Measurements from ENCODE around the gene LRRC8D.

LRRC8D gene

DNA sequence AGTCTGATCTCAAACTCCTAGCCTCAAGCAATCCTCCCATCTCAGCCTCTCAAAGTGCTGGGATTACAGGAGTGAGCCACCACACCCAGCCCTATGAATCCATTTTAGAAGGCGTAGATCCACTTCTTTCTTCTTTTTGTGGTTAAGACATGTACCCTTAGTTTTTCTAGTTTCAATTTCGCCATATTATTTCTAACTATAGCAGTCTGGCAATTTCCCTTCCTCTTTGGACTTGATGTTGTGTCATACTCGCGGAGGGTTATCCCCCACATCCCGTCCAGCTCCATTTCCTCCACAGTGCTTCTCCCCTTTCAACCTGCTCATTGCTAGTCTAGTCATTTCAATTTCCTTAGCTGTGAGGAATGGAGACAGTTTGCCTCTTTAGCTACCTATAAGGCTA, 5.2 kb upstream of the LRRC8D start:
- H4K91ac ChIP-seq (ENCODE audit: low read length) = no peak overlapping the region
- H3K4ac ChIP-seq (ENCODE audit: low read depth in 1 of 2, low read length in 2 of 2) = no peak overlapping the region
- no peak overlapping the region for H3K23ac ChIP-seq (ENCODE audit: low read length in 2 of 2)
- H3K4me1 ChIP-seq (ENCODE audit: control insufficient read depth, insufficient read depth, low read depth, low read length) = peaks cover 2% of the 10 kb centered on the region
- H2BK5ac ChIP-seq (ENCODE audit: low read depth, low read length, poor library complexity, severe bottlenecking) = no peak overlapping the region
- no peak overlapping the region for H3K18ac ChIP-seq (ENCODE audit: low read depth in 1 of 2, low read length in 2 of 2)
- H3K27ac ChIP-seq (ENCODE audit: low read length, poor library complexity, severe bottlenecking) = no peak overlapping the region
- H2BK12ac ChIP-seq (ENCODE audit: low read length in 2 of 2) = no peak overlapping the region
- 96% methylated on average over 4 of the region's 5 CpGs for WGBS
- H4K8ac ChIP-seq (ENCODE audit: low read length) = no peak overlapping the region
- H3K27me3 ChIP-seq (ENCODE audit: control insufficient read depth in 1 of 2, insufficient read depth in 1 of 2, low read length in 2 of 2) = peaks cover 0 to 22% of the 10 kb centered on the region in 2 experiments
- no peak overlapping the region for H2AK5ac ChIP-seq (ENCODE audit: low read length, severe bottlenecking)
- no peaks in the 10 kb centered on the region for H3K9me3 ChIP-seq (ENCODE audit: control insufficient read depth, low read length)
- no peak overlapping the region for H2AFZ ChIP-seq (ENCODE audit: low read depth, low read length)
- H3K4me2 ChIP-seq (ENCODE audit: low read length, poor library complexity, severe bottlenecking) = no peak overlapping the region
- H3K14ac ChIP-seq (ENCODE audit: low read length in 2 of 2) = no peak overlapping the region
- peaks cover 2% of the 10 kb centered on the region for H3K79me1 ChIP-seq (replicated peaks; ENCODE audit: low read length, poor library complexity, severe bottlenecking)
- no peak overlapping the region for H2BK15ac ChIP-seq (ENCODE audit: low read depth, poor library complexity, severe bottlenecking)
- no peaks in the 10 kb centered on the region for H3K36me3 ChIP-seq (ENCODE audit: control insufficient read depth in 1 of 2, insufficient read depth in 2 of 2, low read depth in 1 of 2, low read length in 2 of 2)
- no peak overlapping the region for H3K9ac ChIP-seq (ENCODE audit: low read length)
- DNase-seq = no peak
- no peak overlapping the region for H3K4me3 ChIP-seq (ENCODE audit: insufficient read depth in 1 of 2, low read depth in 1 of 2, low read length in 2 of 2)
- no peak overlapping the region for H2BK120ac ChIP-seq (ENCODE audit: low read depth, low read length)

DNA sequence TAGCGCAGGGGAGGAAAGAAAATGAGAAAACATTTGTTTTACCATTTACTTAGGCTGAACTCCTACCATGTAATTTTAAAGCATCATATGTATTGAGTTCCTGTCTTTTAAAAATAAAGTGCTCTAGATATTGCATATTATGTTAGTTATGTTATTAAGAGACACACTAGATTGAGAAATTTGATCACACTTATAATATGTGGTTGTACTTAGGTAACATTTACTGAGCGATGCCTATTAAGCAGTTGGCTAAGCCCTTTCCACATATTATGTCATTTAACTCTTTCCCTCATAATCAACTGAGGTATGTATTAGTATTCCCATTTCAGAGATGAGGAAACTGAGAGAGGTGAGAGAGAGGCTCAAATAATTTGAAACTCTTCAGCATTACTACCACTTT, 4.5 kb upstream of the LRRC8D start:
- Histone ChIP-seq H2BK12ac (ENCODE audit: low read length in 2 of 2) (no peak overlapping the region), H2AK5ac (ENCODE audit: low read length, severe bottlenecking) (no peak overlapping the region), H3K4me1 (ENCODE audit: control insufficient read depth, insufficient read depth, low read depth, low read length) (peaks cover 2% of the 10 kb centered on the region), H4K91ac (ENCODE audit: low read length) (no peak overlapping the region), H3K9ac (ENCODE audit: low read length) (no peak overlapping the region), H3K79me1 (replicated peaks; ENCODE audit: low read length, poor library complexity, severe bottlenecking) (peaks cover 2% of the 10 kb centered on the region), H3K14ac (ENCODE audit: low read length in 2 of 2) (no peak overlapping the region), H3K27me3 (ENCODE audit: control insufficient read depth in 1 of 2, insufficient read depth in 1 of 2, low read length in 2 of 2) (peaks cover 0 to 23% of the 10 kb centered on the region in 2 experiments), H3K4me3 (ENCODE audit: insufficient read depth in 1 of 2, low read depth in 1 of 2, low read length in 2 of 2) (no peak overlapping the region), H2BK120ac (ENCODE audit: low read depth, low read length) (no peak overlapping the region), H3K4me2 (ENCODE audit: low read length, poor library complexity, severe bottlenecking) (no peak overlapping the region), H3K9me3 (ENCODE audit: control insufficient read depth, low read length) (no peaks in the 10 kb centered on the region), H3K23ac (ENCODE audit: low read length in 2 of 2) (no peak overlapping the region), H2BK15ac (ENCODE audit: low read depth, poor library complexity, severe bottlenecking) (no peak overlapping the region), H2BK5ac (ENCODE audit: low read depth, low read length, poor library complexity, severe bottlenecking) (no peak overlapping the region), H3K4ac (ENCODE audit: low read depth in 1 of 2, low read length in 2 of 2) (no peak overlapping the region), H4K8ac (ENCODE audit: low read length) (no peak overlapping the region), H3K18ac (ENCODE audit: low read depth in 1 of 2, low read length in 2 of 2) (no peak overlapping the region), H3K36me3 (ENCODE audit: control insufficient read depth in 1 of 2, insufficient read depth in 2 of 2, low read depth in 1 of 2, low read length in 2 of 2) (no peaks in the 10 kb centered on the region), H2AFZ (ENCODE audit: low read depth, low read length) (no peak overlapping the region), H3K27ac (ENCODE audit: low read length, poor library complexity, severe bottlenecking) (no peak overlapping the region)
- no CpG with 5 or more reads among the region's 2 CpGs for WGBS
- no peak for DNase-seq

DNA sequence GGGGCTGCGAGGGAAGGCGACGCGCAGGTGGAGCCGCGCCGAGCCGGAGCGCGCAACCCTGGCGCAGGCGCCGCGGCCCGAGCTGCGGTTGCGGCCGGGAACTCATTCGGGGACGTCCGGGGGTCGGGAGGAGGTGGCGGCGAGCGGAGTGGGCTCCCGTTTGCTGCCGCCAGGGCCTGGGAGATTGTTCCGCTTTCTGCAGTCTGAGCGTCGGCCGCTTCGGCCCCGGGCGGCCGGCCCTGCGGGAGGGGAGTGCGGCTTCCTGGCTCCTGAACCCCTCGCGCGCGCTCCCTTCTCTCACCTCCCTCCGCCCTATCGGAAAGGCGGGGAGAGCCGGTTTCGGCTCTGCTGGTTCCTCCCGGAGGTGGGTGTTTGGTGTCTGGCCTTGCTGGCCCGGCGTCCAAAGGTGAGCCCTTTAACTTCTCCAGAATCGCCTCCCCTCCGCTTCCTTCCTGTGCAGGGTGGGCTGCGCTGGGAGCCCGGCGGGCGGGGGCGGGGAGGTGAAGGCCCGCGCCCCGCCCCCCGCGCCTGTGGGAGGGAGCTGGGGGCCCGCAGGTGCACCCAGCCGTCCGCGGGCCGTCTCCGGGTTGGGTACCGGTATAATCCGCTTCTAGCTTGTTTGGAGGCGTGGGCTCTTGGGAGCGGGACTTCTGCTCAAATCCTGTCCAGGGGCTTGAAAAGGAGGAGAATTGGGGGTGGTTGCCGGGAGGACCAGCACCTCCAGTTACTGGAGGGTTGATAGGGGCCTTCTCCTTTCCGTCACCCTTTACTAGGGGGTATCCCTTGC, 683 bp downstream of the LRRC8D start:
- no peak overlapping the region for H2BK120ac ChIP-seq (ENCODE audit: low read depth, low read length)
- peak overlapping the region; percentile 58 to 78 for H3K18ac ChIP-seq (ENCODE audit: low read depth in 1 of 2, low read length in 2 of 2)
- peaks cover 0 to 24% of the 10 kb centered on the region in 2 experiments for H3K27me3 ChIP-seq (ENCODE audit: control insufficient read depth in 1 of 2, insufficient read depth in 1 of 2, low read length in 2 of 2)
- no peaks in the 10 kb centered on the region for H3K9me3 ChIP-seq (ENCODE audit: control insufficient read depth, low read length)
- 2% methylated on average over 51 of the region's 73 CpGs for WGBS
- H4K91ac ChIP-seq (ENCODE audit: low read length) = peak overlapping the region; percentile 72
- H3K9ac ChIP-seq (ENCODE audit: low read length) = peak overlapping the region; percentile 68
- H2BK15ac ChIP-seq (ENCODE audit: low read depth, poor library complexity, severe bottlenecking) = peak overlapping the region; percentile 26
- H3K23ac ChIP-seq (ENCODE audit: low read length in 2 of 2) = no peak overlapping the region
- no peak overlapping the region for H3K27ac ChIP-seq (ENCODE audit: low read length, poor library complexity, severe bottlenecking)
- H2AFZ ChIP-seq (ENCODE audit: low read depth, low read length) = peak overlapping the region; percentile 95
- peak; percentile 59 for DNase-seq
- H4K8ac ChIP-seq (ENCODE audit: low read length) = peak overlapping the region; percentile 70
- peak overlapping the region; percentile 83 to 96 for H3K4me3 ChIP-seq (ENCODE audit: insufficient read depth in 1 of 2, low read depth in 1 of 2, low read length in 2 of 2)
- peak overlapping the region; percentile 60 for H3K4me2 ChIP-seq (ENCODE audit: low read length, poor library complexity, severe bottlenecking)
- H3K14ac ChIP-seq (ENCODE audit: low read length in 2 of 2) = peak overlapping the region in 1 of 2 experiments; percentile 87
- H2BK5ac ChIP-seq (ENCODE audit: low read depth, low read length, poor library complexity, severe bottlenecking) = no peak overlapping the region
- peak overlapping the region in 1 of 2 experiments; percentile 25 for H2BK12ac ChIP-seq (ENCODE audit: low read length in 2 of 2)
- no peak overlapping the region for H2AK5ac ChIP-seq (ENCODE audit: low read length, severe bottlenecking)
- H3K4me1 ChIP-seq (ENCODE audit: control insufficient read depth, insufficient read depth, low read depth, low read length) = peaks cover 11% of the 10 kb centered on the region
- no peaks in the 10 kb centered on the region for H3K36me3 ChIP-seq (ENCODE audit: control insufficient read depth in 1 of 2, insufficient read depth in 2 of 2, low read depth in 1 of 2, low read length in 2 of 2)
- peak overlapping the region; percentile 51 to 60 for H3K4ac ChIP-seq (ENCODE audit: low read depth in 1 of 2, low read length in 2 of 2)
- H3K79me1 ChIP-seq (replicated peaks; ENCODE audit: low read length, poor library complexity, severe bottlenecking) = peaks cover 8% of the 10 kb centered on the region

DNA sequence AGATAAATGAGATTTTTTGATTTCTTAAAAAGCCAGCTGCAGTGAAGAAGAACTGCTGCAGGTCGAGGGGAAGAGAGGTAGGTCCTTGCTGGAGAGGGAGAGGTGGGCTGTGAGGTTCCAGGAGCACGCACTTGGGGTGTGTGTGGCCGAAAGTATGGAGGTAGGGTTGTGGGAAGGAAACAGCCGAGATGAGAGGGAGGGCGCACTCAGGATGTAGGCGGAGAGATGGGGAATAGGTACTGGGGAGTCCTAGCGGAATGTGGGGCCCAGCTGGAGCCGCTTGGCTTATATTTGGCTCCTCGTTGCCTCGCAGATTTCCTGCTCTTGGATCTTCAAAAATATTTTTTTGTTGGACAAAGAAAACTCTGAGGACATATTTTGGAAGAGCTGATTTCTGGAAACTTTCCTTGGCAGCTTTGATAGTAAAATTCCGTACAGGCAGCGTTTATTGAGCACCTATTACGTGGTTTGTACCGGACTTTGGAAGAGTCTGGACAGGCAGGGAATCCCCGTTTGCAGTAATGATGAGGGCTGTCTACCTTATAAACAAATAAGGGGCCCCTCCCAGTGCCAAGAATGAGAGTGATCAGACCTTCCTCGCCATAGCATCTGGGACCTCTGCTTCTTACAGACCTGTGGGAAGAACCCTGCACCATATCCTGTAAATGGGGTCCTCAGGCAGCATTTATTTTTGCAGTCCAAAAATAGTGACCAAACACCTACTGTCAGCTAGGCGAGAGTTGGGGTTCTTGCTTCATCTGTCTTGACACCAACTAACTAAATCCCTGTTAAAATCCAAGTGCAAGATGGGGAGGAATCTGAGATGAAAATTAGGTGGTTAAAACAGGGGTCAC, 1.5 kb downstream of the LRRC8D start:
- Histone ChIP-seq H4K91ac (ENCODE audit: low read length) (no peak overlapping the region), H3K18ac (ENCODE audit: low read depth in 1 of 2, low read length in 2 of 2) (peak overlapping the region in 1 of 2 experiments; percentile 44), H3K4me3 (ENCODE audit: insufficient read depth in 1 of 2, low read depth in 1 of 2, low read length in 2 of 2) (peak overlapping the region; percentile 83 to 96), H3K79me1 (replicated peaks; ENCODE audit: low read length, poor library complexity, severe bottlenecking) (peaks cover 9% of the 10 kb centered on the region), H2BK15ac (ENCODE audit: low read depth, poor library complexity, severe bottlenecking) (no peak overlapping the region), H3K9ac (ENCODE audit: low read length) (peak overlapping the region; percentile 68), H2AFZ (ENCODE audit: low read depth, low read length) (no peak overlapping the region), H4K8ac (ENCODE audit: low read length) (no peak overlapping the region), H3K27me3 (ENCODE audit: control insufficient read depth in 1 of 2, insufficient read depth in 1 of 2, low read length in 2 of 2) (peaks cover 0 to 21% of the 10 kb centered on the region in 2 experiments), H2AK5ac (ENCODE audit: low read length, severe bottlenecking) (no peak overlapping the region), H2BK12ac (ENCODE audit: low read length in 2 of 2) (peak overlapping the region in 1 of 2 experiments; percentile 73), H3K9me3 (ENCODE audit: control insufficient read depth, low read length) (no peaks in the 10 kb centered on the region), H3K14ac (ENCODE audit: low read length in 2 of 2) (peak overlapping the region in 1 of 2 experiments; percentile 87), H3K4ac (ENCODE audit: low read depth in 1 of 2, low read length in 2 of 2) (peak overlapping the region in 1 of 2 experiments; percentile 79), H3K36me3 (ENCODE audit: control insufficient read depth in 1 of 2, insufficient read depth in 2 of 2, low read depth in 1 of 2, low read length in 2 of 2) (no peaks in the 10 kb centered on the region), H2BK120ac (ENCODE audit: low read depth, low read length) (no peak overlapping the region), H3K4me1 (ENCODE audit: control insufficient read depth, insufficient read depth, low read depth, low read length) (peaks cover 11% of the 10 kb centered on the region), H3K27ac (ENCODE audit: low read length, poor library complexity, severe bottlenecking) (no peak overlapping the region), H3K23ac (ENCODE audit: low read length in 2 of 2) (no peak overlapping the region), H3K4me2 (ENCODE audit: low read length, poor library complexity, severe bottlenecking) (peak overlapping the region; percentile 60), H2BK5ac (ENCODE audit: low read depth, low read length, poor library complexity, severe bottlenecking) (no peak overlapping the region)
- WGBS = 61% methylated on average over 17 of the region's 17 CpGs
- no peak for DNase-seq
